SK-N-SH (cell line): Measurements from ENCODE around the gene CCR9. TPM values are rescaled to one million over a fixed set of nuclear protein-coding genes. Genes with fewer than 3 reads are reported as not detected.

Experiments used
- CTCF ChIA-PET: fragments of 300-600, 350-600 bp; formaldehyde crosslinking; extraction: SDS; loops from one replicate; lab custom pipeline; 2021; lab: Yijun Ruan, JAX
- POLR2A ChIA-PET: fragments of 350-600 bp; sonication (Branson Sonifier 250); formaldehyde crosslinking; extraction: SDS; loops from one replicate; lab custom pipeline; 2020; ENCODE audit warnings: antibody characterized with exemption, inconsistent platforms; lab: Yijun Ruan, JAX
- DNase-seq: peaks from one replicate; pipeline ENCODE4 v3.0.0; 2012
- H2AFZ ChIP-seq: fragments of 200-600 bp; sonication (generic); 2 replicates; pipeline ENCODE4 v1.8.1; 2016; ENCODE audit warnings: antibody characterized with exemption, mild to moderate bottlenecking, low read depth
- H3F3A ChIP-seq: fragments of 200-600 bp; sonication (generic); replicated peaks from 2 replicates; pipeline ENCODE3; 2016; ENCODE audit warnings: antibody characterized with exemption, mild to moderate bottlenecking; ENCODE audit not compliant: insufficient read depth
- H3K27ac ChIP-seq, 2 experiments: fragments of 200-500 bp in 1 of 2; fragments of 200-600 bp in 1 of 2; sonication (Bioruptor generic) in 1 of 2; sonication (generic), shearing (Covaris generic) in 1 of 2; 2 replicates each; pipeline versions ENCODE4 v1.5.1 to v1.6.1; 2014 to 2016; ENCODE audit warnings: low read depth in 2 of 2, inconsistent platforms in 1 of 2, low read length in 1 of 2, mild to moderate bottlenecking in 1 of 2, mixed read lengths in 1 of 2
- H3K27me3 ChIP-seq: fragments of 200-600 bp; sonication (generic), shearing (Covaris generic); 2 replicates; pipeline ENCODE4 v1.6.1; 2016; ENCODE audit warnings: mixed run types; ENCODE audit not compliant: insufficient read depth
- H3K36me3 ChIP-seq, 2 experiments: fragments of 200-500 bp in 1 of 2; fragments of 200-600 bp in 1 of 2; sonication (Bioruptor generic) in 1 of 2; sonication (generic) in 1 of 2; replicated peaks in 1 of 2; 2 replicates each; pipeline versions ENCODE3 to v1.5.1; 2014 to 2016; ENCODE audit warnings: low read length in 1 of 2, mild to moderate bottlenecking in 1 of 2; ENCODE audit not compliant: insufficient read depth in 2 of 2, control insufficient read depth in 1 of 2
- H3K4me1 ChIP-seq, 2 experiments: fragments of 200-500 bp in 1 of 2; fragments of 200-600 bp in 1 of 2; sonication (Bioruptor generic) in 1 of 2; sonication (generic), shearing (Covaris generic) in 1 of 2; 2 replicates each; pipeline versions ENCODE4 v1.5.1 to v1.6.1; 2014 to 2016; ENCODE audit warnings: low read depth in 1 of 2, low read length in 1 of 2, mixed run types in 1 of 2; ENCODE audit not compliant: insufficient read depth in 2 of 2, control insufficient read depth in 1 of 2
- H3K4me2 ChIP-seq: fragments of 200-600 bp; sonication (generic), shearing (Covaris generic); 2 replicates; pipeline ENCODE4 v1.6.1; 2017; ENCODE audit warnings: mixed run types
- H3K4me3 ChIP-seq, 2 experiments: fragments of 200-500 bp in 1 of 2; fragments of 200-600 bp in 1 of 2; sonication (Bioruptor generic) in 1 of 2; sonication (generic), shearing (Covaris generic) in 1 of 2; 2 replicates each; pipeline versions ENCODE4 v1.5.1 to v1.8.1; 2014 to 2016; ENCODE audit warnings: low read depth in 2 of 2, inconsistent platforms in 1 of 2, low read length in 1 of 2, mild to moderate bottlenecking in 1 of 2, mixed read lengths in 1 of 2, moderate library complexity in 1 of 2
- H3K79me2 ChIP-seq: fragments of 200-600 bp; sonication (generic); 2 replicates; pipeline ENCODE4 v1.8.1; 2017; ENCODE audit warnings: mild to moderate bottlenecking; ENCODE audit not compliant: insufficient read depth
- H3K9ac ChIP-seq: fragments of 200-600 bp; sonication (generic); 2 replicates; pipeline ENCODE4 v1.6.1; 2017; ENCODE audit warnings: mixed run types
- H3K9me2 ChIP-seq: fragments of 200-600 bp; sonication (generic); 2 replicates; pipeline ENCODE4 v1.6.1; 2017; ENCODE audit warnings: mixed run types
- H3K9me3 ChIP-seq: fragments of 200-600 bp; sonication (generic); 2 replicates; pipeline ENCODE4 v1.6.1; 2017; ENCODE audit warnings: mixed run types, mild to moderate bottlenecking, moderate library complexity
- H4K20me1 ChIP-seq: fragments of 200-600 bp; sonication (generic); 2 replicates; pipeline ENCODE4 v1.6.1; 2017; ENCODE audit warnings: mild to moderate bottlenecking, mixed run types; ENCODE audit not compliant: insufficient read depth
- GABPA ChIP-seq: IDR thresholded peaks from 2 replicates; pipeline ENCODE4 v1.4.0; 2012; ENCODE audit warnings: low read depth, mild to moderate bottlenecking
- MAX ChIP-seq: IDR thresholded peaks from 2 replicates; pipeline ENCODE4 v1.4.0; 2012; ENCODE audit warnings: low read depth
- MXI1 ChIP-seq: IDR thresholded peaks from 2 replicates; pipeline ENCODE4 v1.6.1; 2012; ENCODE audit warnings: mild to moderate bottlenecking, low read depth, low read length, improper control_type of control experiment
- PBX3 ChIP-seq: IDR thresholded peaks from 2 replicates; pipeline ENCODE4; 2012
- RAD21 ChIP-seq: IDR thresholded peaks from 2 replicates; pipeline ENCODE4 v1.6.1; 2012; ENCODE audit warnings: mild to moderate bottlenecking, low read length
- RCOR1 ChIP-seq: fragments of 150-350 bp; IDR thresholded peaks from 2 replicates; pipeline ENCODE4 v1.6.1; 2017; ENCODE audit warnings: antibody characterized with exemption, low read length
- SIN3A ChIP-seq: IDR thresholded peaks from 2 replicates; pipeline ENCODE4 v1.6.1; 2012; ENCODE audit warnings: low read depth, mild to moderate bottlenecking, low read length, moderate library complexity, borderline replicate concordance
- ZBTB33 ChIP-seq: IDR thresholded peaks from 2 replicates; pipeline ENCODE4 v1.4.0; 2012; ENCODE audit warnings: low read depth, borderline replicate concordance
- WGBS: methylation state at CpG from one replicate; pipeline ENCODE4 v1.1.6; 2017; ENCODE audit warnings: low lambda C conversion rate; 5-methylcytosine and 5-hydroxymethylcytosine counted together
- polyA plus RNA-seq, 3 experiments: library from polyadenylated mRNA; depleted of rRNA; stranded (reverse); fragments of >200 nt; gene quantifications; 2 replicates each; pipeline ENCODE4 v1.2.3, GENCODE V29; 2012

Gene CCR9
- polyA plus RNA-seq, 1 of the 3 experiments (the other 2 are of a cell fraction), result not detected

GRCh38 chr3:45950131-45950530 lies 63.8 kb downstream of the CCR9 start:
- H3K9ac ChIP-seq, result no peak overlapping the region
- no peaks in the 10 kb centered on the region for H3K9me3 ChIP-seq
- H3K36me3 ChIP-seq, result peaks cover 7 to 83% of the 10 kb centered on the region in 2 experiments
- DNase-seq, result no peak
- no peak overlapping the region for H3K4me2 ChIP-seq
- no peaks in the 10 kb centered on the region for H3K27me3 ChIP-seq
- H2AFZ ChIP-seq, result no peak overlapping the region
- 100% methylated on average over 1 of the region's 2 CpGs for WGBS
- ChIA-PET POLR2A (no interaction called here), CTCF (interaction anchor here (0.6 to 3.6 kb wide), 4 partner anchors 10 to 741 kb away, joined by 3 to 27 read pairs (median 10); no protein-coding TSS in a partner anchor)
- H4K20me1 ChIP-seq, result no peaks in the 10 kb centered on the region
- H3K27ac ChIP-seq, result no peak overlapping the region
- H3K9me2 ChIP-seq, result no peaks in the 10 kb centered on the region
- no peak overlapping the region for H3K4me3 ChIP-seq
- H3K4me1 ChIP-seq, result no peaks in the 10 kb centered on the region
- no peaks in the 10 kb centered on the region for H3K79me2 ChIP-seq
- no peaks in the 10 kb centered on the region for H3F3A ChIP-seq
- no peak for TF ChIP-seq PBX3

- no peak overlapping the region for H3K9ac ChIP-seq
- H3K4me1 ChIP-seq, result no peaks in the 10 kb centered on the region
- no peak overlapping the region for H3K4me2 ChIP-seq
- H3K27me3 ChIP-seq, result no peaks in the 10 kb centered on the region
- TF ChIP-seq SIN3A (no peak), MXI1 (no peak), ZBTB33 (no peak), GABPA (no peak), MAX (no peak), RCOR1 (no peak), RAD21 (no peak)
- ChIA-PET CTCF (interaction anchor here (1.2 to 3.6 kb wide), 3 partner anchors 11 to 191 kb away, joined by 4 to 27 read pairs (median 15); no protein-coding TSS in a partner anchor), POLR2A (no interaction called here)
- no peaks in the 10 kb centered on the region for H3K9me3 ChIP-seq
- no peak overlapping the region for H3K4me3 ChIP-seq
- no peak overlapping the region for H2AFZ ChIP-seq
- no peak overlapping the region for H3K27ac ChIP-seq
- H3K9me2 ChIP-seq, result no peaks in the 10 kb centered on the region
- peaks cover 12 to 85% of the 10 kb centered on the region in 2 experiments for H3K36me3 ChIP-seq
- 96% methylated on average over 3 of the region's 6 CpGs for WGBS
- no peak for DNase-seq
- no peaks in the 10 kb centered on the region for H4K20me1 ChIP-seq
- H3K79me2 ChIP-seq, result no peaks in the 10 kb centered on the region
- no peaks in the 10 kb centered on the region for H3F3A ChIP-seq
Measured at GRCh38 chr3:45950686-45951600, 64.6 kb downstream of the CCR9 start.
